ENCODE data around the gene PCGF6.
A peak's percentile ranks its signal among the peaks of the same experiment; 100 is the strongest.
"Not testable (repeated sequence)": the region's sequence is repeated elsewhere in the genome, so short reads cannot be mapped to it uniquely, and the experiment has no call there.

PCGF6 gene

GRCh38 chr10:103350517-103351260 lies at the start of gene PCGF6:
TSS of gene PCGF6 (minus strand) at chr10:103351140. CDS start at chr10:103351066, 74 bp downstream.
- peak; percentile 83 for DNase-seq

GRCh38 chr10:103397191-103397825 lies 46.4 kb upstream of the PCGF6 start:
- DNase-seq: peak; percentile 10

GRCh38 chr10:103396789-103397087 lies 45.8 kb upstream of the PCGF6 start:
- no peak for DNase-seq

- peak; percentile 99 for DNase-seq
Measured at GRCh38 chr10:103396067-103396788, 45.3 kb upstream of the PCGF6 start, which contains the start of the genes ATP5MK and PDCD11. TSS of gene ATP5MK (minus strand) at chr10:103396475. CDS start at chr10:103392457, 4,018 bp downstream. TSS of gene PDCD11 (plus strand) at chr10:103396626. CDS start at chr10:103398427, 1,801 bp downstream.

GRCh38 chr10:103395754-103396066 lies 44.8 kb upstream of the PCGF6 start:
- peak; percentile 22 for DNase-seq

GRCh38 chr10:103394180-103394579 lies 43.2 kb upstream of the PCGF6 start:
- DNase-seq: no peak

- no peak for DNase-seq
Measured at GRCh38 chr10:103382769-103383168, 31.8 kb upstream of the PCGF6 start.

GRCh38 chr10:103374263-103374662 lies 23.3 kb upstream of the PCGF6 start:
- no peak for DNase-seq

- DNase-seq: no peak
Measured at GRCh38 chr10:103373544-103373943, 22.6 kb upstream of the PCGF6 start.

GRCh38 chr10:103367782-103368518 lies 17.0 kb upstream of the PCGF6 start, which contains the start of gene TAF5:
TSS of gene TAF5 (plus strand) at chr10:103367976. CDS start at chr10:103367990, 14 bp downstream.
- DNase-seq: peak; percentile 96

- peak; percentile 3 for DNase-seq
Measured at GRCh38 chr10:103367379-103367781, 16.4 kb upstream of the PCGF6 start.

- peak; percentile 31 for DNase-seq
Measured at GRCh38 chr10:103360791-103361190, 9.9 kb upstream of the PCGF6 start.

GRCh38 chr10:103359493-103359892 lies 8.6 kb upstream of the PCGF6 start:
- DNase-seq: not testable (repeated sequence)

- DNase-seq: no peak
Measured at GRCh38 chr10:103355906-103356599, 5.1 kb upstream of the PCGF6 start.

GRCh38 chr10:103354567-103354966 lies 3.6 kb upstream of the PCGF6 start:
- not testable (repeated sequence) for DNase-seq

GRCh38 chr10:103353281-103353680 lies 2.3 kb upstream of the PCGF6 start:
- no peak for DNase-seq

GRCh38 chr10:103350175-103350516 lies 794 bp downstream of the PCGF6 start:
- DNase-seq: no peak

GRCh38 chr10:103336370-103336769 lies 14.6 kb downstream of the PCGF6 start:
- DNase-seq: no peak

GRCh38 chr10:103334567-103334966 lies 16.4 kb downstream of the PCGF6 start:
- no peak for DNase-seq

- DNase-seq: peak; percentile 9
Measured at GRCh38 chr10:103333934-103334520, 16.9 kb downstream of the PCGF6 start.

GRCh38 chr10:103327906-103328305 lies 23.0 kb downstream of the PCGF6 start:
- no peak for DNase-seq

- DNase-seq: no peak
Measured at GRCh38 chr10:103316087-103316486, 34.9 kb downstream of the PCGF6 start.
